NCI-H2227 treated with DMSO at 0.1 percent for 48 hours (cell line): ENCODE measurements around the gene USB1.

Experiments used
- DNase-seq: peaks from one replicate; lab custom pipeline; 2025; lab: John Stamatoyannopoulos, UW

USB1 gene

GRCh38 chr16:58019866-58020538 lies 18.8 kb downstream of the USB1 start:
- no peak for DNase-seq

- DNase-seq, result peak; percentile 27
Measured at GRCh38 chr16:58020628-58021521, 19.7 kb downstream of the USB1 start.

DNA sequence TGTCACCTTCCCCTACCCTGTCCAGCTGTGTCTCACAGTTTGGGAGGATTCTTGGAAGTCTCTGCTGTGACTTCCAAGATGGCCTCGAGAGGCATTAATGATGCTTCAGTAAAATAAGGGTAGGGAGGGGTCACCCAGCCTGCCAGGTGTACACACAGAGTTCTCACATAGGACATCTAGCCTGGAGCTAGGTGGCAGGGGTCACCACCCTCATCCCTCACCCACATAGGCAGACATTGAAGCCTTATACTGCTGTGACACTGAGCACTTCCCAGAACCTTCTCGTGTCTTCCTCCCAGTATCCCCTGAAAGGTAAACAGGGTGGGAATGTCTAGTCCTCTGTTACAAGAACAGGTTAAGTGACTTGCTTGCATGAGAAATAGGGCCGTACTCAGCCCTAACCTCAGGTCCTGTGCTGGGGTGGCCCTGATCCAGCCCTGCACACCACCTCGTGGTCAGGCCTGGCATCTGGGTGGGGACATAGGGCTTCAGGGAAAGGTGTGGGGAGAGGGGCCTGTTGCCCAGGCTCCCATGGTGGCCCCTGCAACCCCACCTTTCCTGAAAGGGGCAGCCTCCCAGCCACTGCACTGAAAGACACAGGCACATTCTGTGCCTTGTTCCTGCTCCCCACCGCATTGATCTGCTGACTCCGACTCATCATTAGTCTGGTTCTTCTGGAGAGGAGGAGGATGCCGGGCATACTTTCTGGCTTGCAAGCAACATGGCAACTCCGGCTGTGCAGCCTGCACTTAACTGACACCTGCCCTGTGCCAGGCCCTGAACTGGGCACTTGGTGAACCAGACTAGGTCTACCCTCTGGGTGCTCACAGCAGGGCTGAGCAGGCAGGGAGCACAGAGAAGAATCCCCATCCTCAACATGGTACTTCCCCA lies 20.7 kb downstream of the USB1 start:
- DNase-seq, result no peak

DNA sequence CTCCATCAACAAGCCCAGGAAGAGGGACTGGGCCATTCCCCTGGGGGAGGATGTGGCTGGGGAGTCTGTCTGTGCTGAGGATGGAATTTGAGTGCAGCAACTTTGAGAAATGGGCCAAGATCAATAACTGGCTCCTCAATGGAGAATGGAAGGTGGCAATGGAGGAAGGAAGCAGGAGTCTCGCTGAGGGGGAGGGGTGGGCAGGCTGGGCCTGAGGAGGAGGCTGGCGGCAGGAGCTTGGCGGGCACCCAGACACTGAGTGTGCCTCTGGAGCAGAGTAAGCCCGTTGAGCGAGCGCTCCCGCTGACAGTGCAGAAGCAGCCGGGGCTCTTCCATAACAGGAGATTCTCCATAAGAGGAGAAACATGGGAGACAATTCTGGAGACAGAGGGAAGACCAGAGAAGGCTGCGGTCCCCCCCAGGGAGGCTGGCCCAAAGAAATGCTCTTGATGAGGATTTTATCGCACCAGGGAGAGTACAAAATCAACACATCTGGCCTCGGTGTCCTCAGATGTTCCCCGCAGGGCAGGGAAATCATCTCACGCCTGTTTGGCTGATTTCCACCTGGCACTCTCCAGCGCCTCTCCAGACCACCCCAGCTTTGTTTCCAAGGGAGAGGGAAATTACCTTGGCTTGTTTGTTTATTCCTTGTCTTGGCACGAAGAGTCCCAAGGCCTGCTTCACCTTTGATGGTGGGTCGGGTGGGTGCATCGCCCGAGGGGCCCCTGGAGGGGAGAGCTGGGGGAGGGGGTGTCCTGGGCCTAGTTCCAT lies 21.6 kb downstream of the USB1 start:
- DNase-seq, result peak; percentile 32

GRCh38 chr16:58024486-58025350 lies 23.5 kb downstream of the USB1 start:
- DNase-seq, result no peak

DNA sequence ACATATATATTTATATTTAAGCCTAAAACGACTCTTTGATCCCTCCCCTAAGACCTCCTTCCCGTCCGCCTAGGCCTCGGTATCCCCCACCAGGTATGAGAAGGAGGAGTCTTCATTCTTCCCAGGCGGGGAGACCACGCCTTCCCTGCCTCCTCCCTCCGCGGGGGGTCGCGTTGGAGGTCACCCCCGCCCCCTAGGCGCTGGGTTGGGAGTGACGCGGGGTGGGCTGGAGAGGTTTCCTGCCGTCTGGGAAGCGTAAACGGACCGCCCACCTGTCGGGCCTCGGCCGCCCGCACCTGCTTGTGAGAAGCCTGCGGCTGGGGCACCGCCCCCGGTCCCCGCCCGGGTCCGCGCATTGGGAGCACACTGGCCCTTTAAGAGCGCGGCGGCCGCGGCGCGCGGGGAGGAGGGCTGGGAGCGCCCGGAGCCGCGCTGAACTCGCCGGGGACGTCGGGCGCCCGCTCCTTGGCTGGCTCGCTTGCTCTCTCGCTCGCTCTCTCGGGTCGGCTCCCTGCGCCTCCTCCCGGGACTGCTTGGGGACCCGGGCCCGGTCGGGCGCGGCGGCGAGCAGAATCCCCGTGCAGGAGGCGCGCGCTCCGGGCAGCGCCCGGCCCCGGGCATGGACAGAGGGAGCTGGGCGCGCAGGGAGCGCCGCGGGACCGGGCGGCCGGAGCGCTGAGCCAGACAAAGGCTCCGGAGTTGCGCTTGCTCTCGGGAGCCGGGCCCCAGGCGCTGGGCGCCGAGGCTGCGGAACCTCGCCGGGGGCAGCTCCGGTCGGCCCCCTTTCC lies 24.3 kb downstream of the USB1 start, which contains the start of gene MMP15:
TSS of gene MMP15 (plus strand) at position 404 of the 788 bp plus-strand sequence. CDS start 597 bp downstream, outside the sequence.
- peak; percentile 62 for DNase-seq

DNA sequence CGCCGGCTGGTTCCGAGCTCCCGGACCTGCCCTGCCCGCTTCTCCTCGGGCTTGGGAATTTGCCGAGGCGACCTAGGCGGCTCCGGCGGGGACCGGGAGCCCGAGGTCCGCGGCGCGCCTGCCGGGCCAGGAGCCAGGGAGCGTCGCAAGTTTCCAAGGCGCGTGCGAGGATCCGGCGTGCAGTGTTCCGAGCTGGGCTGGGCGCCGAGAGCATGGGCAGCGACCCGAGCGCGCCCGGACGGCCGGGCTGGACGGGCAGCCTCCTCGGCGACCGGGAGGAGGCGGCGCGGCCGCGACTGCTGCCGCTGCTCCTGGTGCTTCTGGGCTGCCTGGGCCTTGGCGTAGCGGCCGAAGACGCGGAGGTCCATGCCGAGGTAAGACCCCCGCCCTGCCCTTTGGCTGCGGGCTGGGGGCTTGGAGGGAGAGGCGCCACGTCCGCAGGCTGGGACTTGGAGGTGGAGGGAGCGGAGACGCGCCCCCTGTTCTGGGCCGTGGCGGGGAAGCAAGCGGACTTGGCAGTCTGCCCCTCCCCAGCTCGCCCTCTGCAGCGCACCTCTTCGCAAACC lies 25.0 kb downstream of the USB1 start:
- no peak for DNase-seq

DNA sequence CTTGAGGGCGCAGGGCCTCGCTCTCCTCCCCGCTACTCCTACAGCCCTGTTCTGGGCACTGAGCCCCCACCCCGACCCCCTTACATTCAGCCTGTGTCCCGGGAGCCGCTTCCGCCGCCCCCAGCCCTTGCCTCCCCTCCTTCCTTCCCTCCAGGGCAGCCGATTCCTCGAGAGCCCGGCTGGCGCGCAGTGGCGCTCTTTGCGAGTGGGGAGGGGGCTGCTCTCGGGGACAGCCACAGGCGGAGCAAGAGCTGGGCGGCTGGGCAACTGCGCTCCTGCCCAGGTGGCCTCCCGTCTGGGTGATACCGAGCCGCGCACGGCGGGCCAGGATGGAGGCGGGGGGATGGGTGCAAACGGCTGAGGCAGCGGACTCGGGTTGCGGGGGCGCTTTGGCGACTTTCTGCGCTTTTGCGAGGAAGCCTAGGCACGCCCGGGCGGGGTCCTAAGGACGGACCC lies 25.5 kb downstream of the USB1 start:
- DNase-seq, result no peak

DNA sequence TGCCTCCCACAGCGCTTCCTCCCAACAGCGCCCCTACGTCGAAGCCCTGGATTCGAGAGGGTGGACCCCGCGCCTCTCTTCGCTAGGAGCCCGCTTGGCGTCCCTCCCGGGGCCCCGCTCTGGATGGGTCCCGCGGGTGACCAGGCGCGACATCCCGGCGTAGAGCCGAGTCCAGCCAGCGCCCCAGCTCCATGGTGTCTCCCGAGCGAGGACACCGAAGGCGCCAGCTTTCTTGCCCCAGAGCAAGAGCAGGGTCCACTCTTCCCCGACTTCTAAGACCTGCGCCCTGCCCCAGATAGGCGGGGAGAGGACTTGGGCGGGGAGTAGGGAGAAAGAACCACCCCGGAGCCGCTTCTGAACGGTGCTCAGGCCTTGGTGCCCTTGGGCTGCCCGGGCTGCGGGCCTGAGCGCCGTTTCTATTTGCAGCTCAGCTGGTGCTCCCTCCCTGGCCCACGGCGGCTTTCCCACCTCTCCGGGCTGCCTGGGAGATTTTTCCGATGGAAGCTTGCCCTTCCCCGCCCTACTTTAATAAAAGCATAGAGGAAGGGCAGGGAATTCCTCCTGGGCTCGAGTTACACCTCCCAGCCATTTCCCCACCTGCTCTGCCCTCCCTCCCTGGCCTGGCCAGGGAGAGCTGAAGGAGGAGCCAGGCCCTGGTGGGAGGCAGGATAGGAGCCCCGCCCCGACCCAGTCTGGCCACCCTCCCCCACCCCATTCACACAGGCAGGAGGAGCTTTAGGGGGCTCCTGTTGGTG lies 26.1 kb downstream of the USB1 start:
- DNase-seq, result no peak

DNA sequence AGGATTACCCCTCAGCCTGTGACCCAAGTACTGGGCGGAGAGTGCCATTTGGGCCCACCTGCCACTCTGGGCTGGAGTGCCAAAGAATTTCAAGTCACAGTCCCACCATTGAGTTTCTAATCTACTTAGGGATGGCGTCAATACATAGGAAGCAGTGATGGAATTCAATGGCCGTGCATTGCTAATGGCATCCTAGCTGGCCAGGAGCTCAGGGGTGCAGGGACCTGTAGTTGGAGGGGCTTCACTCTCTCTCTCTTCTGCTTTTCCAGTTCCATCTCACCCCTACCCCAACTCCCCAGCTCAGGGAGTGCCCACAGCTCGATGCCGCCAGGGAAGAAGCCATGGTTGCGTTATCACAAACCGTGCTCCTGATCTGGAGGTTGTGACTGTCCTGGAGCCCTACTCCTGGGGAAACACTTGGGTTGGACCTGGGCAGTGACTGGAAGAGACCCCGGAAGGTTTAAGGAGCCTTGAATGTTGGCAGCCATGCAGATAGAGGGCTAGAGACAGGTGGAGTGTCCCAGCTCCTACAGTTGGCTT lies 26.8 kb downstream of the USB1 start:
- DNase-seq, result no peak

GRCh38 chr16:58028541-58029070 lies 27.4 kb downstream of the USB1 start:
- DNase-seq, result no peak

GRCh38 chr16:58029410-58029809 lies 28.2 kb downstream of the USB1 start:
- DNase-seq, result no peak

GRCh38 chr16:58030136-58030840 lies 29.1 kb downstream of the USB1 start:
- DNase-seq, result no peak

DNA sequence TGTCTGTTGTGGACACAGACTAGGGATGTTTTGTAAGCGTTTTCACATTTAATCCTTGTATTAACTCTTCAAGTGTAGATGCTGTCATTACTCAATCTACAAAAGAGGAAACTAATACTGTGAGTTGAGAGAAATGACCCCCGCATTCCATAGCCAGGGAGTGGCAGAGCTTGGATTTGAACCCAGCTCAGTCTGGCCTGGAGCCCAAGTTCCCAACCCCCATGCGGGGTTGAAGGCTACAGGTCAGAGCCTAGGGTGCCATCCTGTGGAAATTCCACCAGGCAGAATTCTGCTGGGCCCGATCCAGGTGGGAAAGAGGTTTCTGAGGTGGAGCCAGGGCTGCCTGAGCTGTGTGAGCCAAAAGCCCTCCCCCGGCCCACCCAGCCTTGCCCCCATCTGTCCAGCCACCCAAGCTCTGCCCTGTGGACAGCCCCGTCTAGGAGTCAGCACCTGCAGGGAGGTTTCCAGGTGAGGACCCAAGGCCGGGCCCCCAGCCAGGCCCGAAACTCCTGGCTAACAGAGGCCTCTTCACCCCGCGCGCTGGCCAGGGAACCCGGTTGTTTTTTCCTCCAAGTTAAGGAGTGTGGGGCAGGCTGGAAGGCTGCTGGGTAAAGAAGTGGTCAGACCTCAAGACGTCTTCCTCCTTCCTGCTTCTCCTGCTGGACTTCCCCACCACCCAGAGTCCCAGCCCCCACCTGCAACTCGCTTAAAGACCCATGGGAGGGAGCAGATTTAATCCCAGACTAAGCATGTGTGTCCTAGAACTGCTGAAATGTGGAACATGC lies 30.0 kb downstream of the USB1 start:
- no peak for DNase-seq

DNA sequence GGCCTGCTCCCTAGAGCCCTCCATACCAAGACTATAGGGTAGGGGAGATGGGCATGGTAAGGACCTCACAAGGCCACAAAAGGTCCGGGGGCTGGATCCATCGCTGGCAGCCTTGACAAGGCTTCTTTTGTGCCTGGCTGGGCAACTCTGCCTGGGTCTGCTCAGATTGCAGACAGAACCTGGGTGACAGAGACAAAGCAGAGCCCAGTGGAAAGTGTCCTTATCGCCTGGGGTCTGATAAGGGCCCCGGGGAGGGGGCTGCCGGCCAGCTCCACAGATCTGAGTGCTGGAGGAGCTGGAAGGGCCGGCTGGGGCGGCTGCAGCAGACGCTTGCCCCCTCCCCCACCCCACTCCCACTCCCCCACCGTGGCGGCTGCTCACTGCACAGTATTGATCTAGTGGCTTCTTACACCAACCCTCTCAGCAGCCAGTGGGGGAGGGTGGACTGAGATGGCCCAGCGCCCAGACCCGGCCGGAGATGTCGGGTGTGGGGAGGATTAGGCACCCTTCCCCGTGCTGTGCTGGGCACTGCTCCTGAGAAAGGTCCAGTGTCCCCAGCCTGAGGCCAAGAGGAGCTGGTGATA lies 31.6 kb downstream of the USB1 start:
- DNase-seq, result peak; percentile 24

DNA sequence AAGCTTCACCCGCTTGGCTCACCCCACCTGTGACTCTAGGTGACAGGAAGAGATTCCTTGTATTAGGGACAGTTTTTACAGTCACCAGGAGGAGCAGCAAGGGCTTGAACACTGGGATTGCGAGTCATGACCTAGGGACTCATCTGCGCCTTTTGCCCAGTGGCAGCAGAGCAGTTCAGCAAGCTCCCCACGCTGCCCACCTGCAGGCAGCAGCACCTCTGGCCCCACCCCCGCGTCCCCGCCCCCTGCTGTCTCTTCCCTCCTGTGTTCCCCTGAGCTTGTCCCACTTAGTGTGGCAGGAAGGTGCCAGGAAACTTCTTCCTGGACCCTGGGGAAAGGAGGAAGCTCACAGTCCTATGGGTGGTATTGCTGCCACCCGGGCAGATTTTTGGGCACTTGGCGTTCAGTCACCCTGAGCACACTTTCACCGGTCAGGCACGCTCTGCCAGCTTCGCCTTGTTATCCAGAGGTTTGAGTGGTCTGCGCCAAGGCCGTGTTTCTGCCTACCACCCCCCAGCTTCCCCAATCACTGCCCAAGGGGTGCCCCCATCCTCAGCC lies 33.0 kb downstream of the USB1 start:
- DNase-seq, result no peak
